Measurements from ENCODE around the gene HTR7. TPM values are rescaled to one million over a fixed set of nuclear protein-coding genes. Genes with fewer than 3 reads are reported as not detected.

The HTR7 gene
- total and polyA plus RNA-seq, 2 of the 8 experiments (the other 6 are each of a cell fraction or from before 2014, with no cell fraction given) = 22.9 to 24.6 TPM

DNA sequence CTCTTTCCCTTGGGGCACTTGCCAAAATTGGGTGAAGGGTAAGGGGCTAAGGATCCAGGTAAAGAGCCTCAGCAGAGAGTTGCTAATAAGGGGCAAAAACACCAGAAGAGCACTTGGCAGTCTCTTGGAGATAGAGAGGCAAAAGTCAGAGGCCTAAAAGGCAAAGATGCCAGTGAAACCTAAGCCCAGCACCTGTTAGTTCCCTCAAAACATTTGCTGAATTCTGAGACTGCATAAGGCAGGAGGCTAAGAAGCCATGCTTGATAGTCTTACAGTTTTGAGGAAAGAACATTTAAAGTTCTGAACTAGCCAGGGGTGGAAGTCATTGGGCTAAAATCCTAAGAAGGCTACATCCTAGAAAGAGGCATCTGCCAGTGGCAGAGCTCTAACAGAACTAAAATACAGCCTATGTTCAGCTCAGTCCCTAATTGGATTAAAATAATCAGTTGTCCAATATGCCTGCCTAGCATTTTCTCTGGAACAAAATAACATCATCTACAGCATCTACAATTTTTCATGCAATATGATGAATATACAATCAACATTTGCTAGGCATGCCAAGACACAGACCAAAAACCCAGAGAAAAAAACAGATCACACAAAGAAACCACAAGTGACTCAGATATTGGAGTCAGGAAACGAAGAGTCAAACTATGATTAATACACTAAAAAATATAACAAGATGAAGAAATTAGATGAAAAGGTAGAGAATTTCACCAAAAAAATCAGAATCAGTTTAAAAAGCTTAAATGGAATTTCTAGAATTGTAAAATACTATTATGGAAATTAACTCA is 7.7 kb downstream of the HTR7 start (continued):
- TF ChIP-seq EP300 (IDR thresholded peaks at IDR 0.05; ENCODE audit: borderline replicate concordance in 1 of 2, low read depth in 2 of 2, low read length in 2 of 2) = no peak
- TF ChIP-seq CEBPB (IDR thresholded peaks at IDR 0.05; ENCODE audit: low read depth, low read length) = no peak
- TF ChIP-seq, protein P1, sequence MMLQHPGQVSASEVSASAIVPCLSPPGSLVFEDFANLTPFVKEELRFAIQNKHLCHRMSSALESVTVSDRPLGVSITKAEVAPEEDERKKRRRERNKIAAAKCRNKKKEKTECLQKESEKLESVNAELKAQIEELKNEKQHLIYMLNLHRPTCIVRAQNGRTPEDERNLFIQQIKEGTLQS (IDR thresholded peaks at IDR 0.05; ENCODE audit: insufficient read depth, low read depth, low read length) = no peak
- no peak for TF ChIP-seq NRF1 (IDR thresholded peaks at IDR 0.05; ENCODE audit: low read depth, low read length)
- no peak for TF ChIP-seq RAD21 (IDR thresholded peaks at IDR 0.05 in 1 of 2, conservative IDR thresholded peaks at IDR 0.05 in 1 of 2; ENCODE audit: low read depth in 2 of 2, low read length in 2 of 2)
